HG02943 (cell line): ENCODE results near the gene KPNA6.
"Not testable (repeated sequence)": the region's sequence is repeated elsewhere in the genome, so short reads cannot be mapped to it uniquely, and the experiment has no call there.

Experiments used
- ATAC-seq: cut with Tn5 transposase; IDR thresholded peaks from one replicate; pipeline ENCODE4 v1.9.1; 2021; ENCODE audit warnings: mild to moderate bottlenecking, low read depth, moderate library complexity; ENCODE audit not compliant: unreplicated experiment

Gene KPNA6

GRCh38 chr1:32138965-32139364, 31.1 kb downstream of the KPNA6 start:
- no peak for ATAC-seq

- ATAC-seq: no peak
Observed at GRCh38 chr1:32142446-32143301, 34.8 kb downstream of the KPNA6 start.

DNA sequence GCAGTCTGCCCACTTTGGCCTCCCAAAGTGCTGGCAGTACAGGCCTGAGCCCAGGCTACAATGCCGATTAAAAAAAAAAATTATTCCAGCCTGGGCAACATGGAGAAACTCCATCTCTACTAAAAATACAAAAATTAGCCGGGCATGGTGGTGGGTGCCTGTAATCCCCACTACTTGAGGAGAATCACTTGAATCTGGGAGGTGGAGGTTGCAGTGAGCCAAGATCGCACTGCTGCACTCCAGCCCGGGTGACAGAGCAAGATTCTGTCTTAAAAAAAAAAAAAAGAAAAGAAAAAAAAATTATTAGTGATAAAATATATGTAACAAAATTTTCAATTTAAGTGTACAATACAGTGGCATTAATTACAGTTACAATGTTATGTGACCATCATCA, 35.4 kb downstream of the KPNA6 start:
- not testable (repeated sequence) for ATAC-seq

DNA sequence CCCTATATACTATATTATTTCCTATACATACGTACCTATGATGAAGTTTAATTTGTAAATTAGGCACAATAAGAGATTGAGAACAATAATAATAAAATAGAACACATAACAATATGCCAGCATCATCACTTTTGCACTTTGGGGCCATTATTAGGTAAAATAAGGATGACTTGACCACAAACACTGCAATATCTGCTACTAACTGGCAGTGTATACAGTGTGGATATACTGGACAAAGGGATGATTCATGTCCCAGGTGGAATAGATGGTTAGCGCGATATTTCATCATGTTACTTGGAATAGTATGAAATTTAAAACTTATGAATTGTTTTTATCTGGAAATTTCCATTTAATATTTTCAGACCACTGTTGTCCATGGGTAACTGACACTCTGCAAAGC, 36.2 kb downstream of the KPNA6 start:
- ATAC-seq: no peak

DNA sequence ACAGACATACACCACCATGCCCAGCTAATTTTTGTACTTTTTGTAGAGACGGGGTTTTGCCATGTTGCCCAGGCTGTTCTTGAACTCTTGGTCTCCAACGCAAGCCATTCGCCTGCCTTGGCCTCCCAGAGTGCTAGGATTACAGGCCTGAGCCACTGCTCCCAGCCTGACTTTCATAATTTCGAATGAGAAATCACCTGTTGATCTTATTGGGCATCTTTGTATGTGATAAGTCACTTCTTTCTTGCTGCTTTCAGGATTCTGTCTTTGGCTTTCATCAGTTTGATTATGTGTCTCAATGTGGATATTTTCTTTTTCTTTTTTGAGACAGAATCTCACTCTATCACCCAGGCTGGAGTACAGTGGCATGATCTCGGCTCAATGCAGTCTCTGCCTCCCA, 39.9 kb downstream of the KPNA6 start:
- ATAC-seq: not testable (repeated sequence)

DNA sequence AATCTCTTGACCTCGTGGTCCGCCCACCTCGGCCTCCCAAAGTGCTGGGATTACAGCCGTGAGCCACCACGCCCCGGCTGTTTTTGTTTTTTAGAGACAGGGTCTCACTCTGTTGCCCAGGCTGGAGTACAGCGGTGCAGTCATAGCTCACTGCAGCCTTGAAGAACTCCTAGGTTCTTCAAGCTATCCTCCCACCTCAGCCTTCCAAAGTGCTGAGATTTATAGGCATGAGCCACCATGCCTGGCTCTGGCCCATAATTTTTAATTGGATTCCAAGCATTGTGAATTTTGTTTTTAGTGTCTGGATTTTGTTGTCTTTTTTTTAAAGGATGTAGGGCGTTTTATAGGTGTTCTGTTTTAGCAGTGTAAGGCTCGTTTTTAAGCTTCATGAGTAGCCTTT, 43.0 kb downstream of the KPNA6 start:
- no peak for ATAC-seq

- no peak for ATAC-seq
Observed at GRCh38 chr1:32151319-32151787, 43.5 kb downstream of the KPNA6 start.

DNA sequence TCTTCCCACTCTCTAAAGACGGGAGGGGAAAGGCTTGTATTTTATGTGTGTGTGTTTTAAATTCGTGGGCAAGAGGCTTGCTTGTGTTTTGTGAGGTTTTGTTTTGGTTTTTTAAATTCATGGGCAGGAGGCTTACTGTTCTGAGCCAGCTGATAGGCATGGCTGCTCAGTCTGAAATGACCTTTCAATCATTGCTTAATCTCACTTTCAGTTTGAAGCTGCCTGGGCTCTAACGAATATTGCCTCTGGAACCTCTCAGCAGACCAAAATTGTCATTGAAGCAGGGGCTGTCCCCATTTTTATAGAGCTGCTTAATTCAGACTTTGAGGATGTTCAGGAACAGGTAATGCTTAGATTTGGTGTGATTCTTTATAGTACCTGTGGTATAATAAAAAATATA, 51.3 kb downstream of the KPNA6 start:
- ATAC-seq: no peak

DNA sequence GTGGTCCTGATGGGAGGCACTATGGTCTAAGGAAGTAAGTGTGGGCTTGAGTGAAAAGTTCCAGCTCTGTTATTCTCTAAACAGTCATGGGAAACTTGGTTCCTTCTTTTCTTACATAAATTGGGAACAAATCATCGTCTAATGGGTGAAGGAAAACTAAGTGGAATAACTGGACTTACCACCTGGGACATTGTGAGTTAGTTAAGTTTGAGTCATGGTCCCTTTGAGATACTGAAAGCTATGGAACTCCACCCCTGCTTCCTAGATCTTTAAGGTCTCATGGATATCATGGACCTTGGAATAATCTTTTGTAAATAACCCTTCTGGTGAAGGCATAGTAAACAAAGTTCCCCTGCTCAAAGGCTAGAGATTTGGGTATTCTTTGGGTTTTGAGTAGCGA, 55.5 kb downstream of the KPNA6 start:
- ATAC-seq: no peak

- not testable (repeated sequence) for ATAC-seq
Observed at GRCh38 chr1:32165633-32166032, 57.8 kb downstream of the KPNA6 start.

GRCh38 chr1:32170991-32171390, 63.1 kb downstream of the KPNA6 start:
- ATAC-seq: no peak

DNA sequence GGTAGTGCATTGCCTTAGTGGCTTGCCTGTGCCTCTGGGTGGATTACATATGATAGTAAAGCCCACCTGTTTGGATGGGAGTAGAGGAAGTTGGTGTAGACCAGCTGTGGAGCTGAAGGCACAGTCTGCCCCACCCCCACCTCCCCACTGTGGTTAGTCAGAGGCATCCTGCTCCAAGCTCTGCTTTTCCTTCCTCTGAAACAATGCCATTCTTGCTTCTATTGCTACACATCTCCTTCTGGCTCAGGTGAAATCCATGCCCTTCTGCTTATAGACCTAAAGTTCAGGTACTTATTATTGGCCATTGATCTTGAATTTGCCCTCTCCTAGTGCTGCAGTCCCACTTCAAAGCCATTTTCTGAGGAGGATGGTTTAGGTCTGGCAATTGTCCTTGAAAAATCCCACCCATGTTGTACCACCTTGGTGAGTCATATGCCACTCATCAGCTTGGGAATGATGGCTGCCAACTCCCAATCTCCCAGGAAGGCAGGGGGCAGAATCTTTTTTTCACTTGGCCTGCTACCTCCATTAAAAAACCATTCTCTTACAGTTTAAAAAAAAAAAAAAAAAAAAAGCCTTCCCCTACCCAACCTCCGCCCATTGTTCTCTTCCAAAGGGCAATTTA, 64.9 kb downstream of the KPNA6 start:
- no peak for ATAC-seq

GRCh38 chr1:32178380-32179192, 70.7 kb downstream of the KPNA6 start:
- ATAC-seq: no peak

DNA sequence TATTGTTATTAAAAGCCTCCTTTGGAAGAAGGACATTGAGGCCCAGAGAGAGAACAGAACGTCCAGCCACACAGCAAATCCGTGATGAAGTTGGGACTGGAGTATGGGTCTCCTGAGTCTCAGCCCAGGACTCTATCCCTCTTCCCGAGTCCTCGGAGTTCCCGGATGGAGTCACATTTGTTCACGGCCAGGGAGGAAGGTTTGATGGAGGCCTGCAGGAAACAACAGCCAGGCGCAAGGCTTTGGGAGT, 71.3 kb downstream of the KPNA6 start:
- no peak for ATAC-seq

GRCh38 chr1:32179443-32180185, 71.8 kb downstream of the KPNA6 start, which contains the start of gene TXLNA:
TSS of gene TXLNA (plus strand) at chr1:32179675. CDS start at chr1:32180346, 671 bp downstream.
- peak; percentile 75 for ATAC-seq

DNA sequence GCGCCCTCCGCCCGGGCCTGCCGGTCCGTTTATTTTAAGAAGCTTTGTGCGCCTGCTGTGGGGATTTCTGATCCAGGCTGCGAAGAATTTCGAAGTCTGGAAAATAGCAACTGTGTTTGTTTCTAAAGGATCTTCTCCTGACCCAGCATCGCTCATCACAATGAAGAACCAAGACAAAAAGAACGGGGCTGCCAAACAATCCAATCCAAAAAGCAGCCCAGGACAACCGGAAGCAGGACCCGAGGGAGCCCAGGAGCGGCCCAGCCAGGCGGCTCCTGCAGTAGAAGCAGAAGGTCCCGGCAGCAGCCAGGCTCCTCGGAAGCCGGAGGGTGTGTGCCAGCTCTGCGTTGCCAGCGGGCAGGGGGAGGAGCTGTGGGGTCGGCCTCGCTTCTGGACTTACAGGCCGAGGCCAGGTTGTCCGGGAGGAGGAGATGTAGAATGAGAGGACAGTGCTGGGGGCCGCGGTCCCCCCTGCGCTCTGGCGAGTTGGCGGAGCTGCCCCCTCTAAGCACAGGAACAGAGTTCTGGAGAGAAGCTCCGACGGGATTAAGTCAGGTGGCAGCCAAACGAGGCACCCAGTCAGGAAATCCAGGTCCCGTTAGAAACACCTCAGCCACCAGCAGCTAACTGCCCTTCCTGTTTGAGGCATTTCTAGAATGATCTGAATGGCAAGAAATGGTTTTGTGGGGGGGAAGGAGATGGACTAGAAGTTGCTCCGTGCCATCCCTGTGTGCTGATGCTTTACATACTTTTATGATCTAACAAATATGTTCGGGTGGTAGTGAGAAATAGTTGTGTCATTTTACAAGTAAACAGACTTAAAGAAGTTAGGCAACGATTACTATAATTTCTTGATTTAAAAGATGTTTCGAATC, 72.6 kb downstream of the KPNA6 start:
- no peak for ATAC-seq

- ATAC-seq: no peak
Observed at GRCh38 chr1:32181065-32181464, 73.2 kb downstream of the KPNA6 start.

DNA sequence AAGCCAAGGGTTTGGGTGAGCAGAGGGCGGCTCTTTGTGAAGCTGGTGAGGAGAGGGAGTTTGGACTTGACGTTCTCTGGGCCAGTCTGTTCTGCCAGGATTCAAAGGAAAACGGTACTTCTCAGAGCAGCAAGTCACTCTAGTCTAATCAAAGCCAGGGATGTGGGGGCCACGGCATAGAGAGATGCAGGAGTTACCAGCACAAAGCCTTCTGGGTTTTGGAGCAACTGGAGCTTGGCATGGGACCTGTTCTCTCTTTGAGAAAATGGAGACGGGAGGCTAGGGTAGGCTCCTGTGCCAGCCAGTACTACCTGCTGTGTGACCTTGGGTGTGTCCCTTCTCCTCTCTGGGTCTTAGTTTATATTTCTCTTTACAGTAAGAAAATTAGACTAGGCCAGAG, 73.7 kb downstream of the KPNA6 start:
- no peak for ATAC-seq

DNA sequence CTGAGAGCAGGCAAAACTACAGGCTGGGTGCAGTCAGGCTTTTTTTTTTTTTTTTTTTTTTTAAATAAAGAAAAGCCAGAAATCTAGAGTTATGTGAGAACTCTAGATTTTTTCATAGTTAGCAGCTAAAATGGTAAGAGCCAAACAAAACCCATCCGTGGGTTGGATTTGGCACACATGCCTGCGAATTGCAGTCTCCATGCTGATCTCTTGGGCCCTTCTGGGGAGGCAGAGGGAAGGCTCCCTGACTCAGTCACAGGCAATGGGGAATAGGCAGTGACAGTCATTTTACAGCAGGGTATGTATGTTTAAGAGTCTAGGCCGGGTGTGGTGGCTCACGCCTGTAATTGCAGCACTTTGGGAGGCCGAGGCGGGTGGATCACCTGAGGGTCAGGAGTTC, 74.2 kb downstream of the KPNA6 start:
- no peak for ATAC-seq

- ATAC-seq: no peak
Observed at GRCh38 chr1:32184650-32185049, 76.8 kb downstream of the KPNA6 start.
